NCI-H1048 (cell line): ENCODE measurements around the gene NCOA7.
"Not testable (repeated sequence)": the region's sequence is repeated elsewhere in the genome, so short reads cannot be mapped to it uniquely, and the experiment has no call there.

Experiments
- DNase-seq: peaks from one replicate; lab custom pipeline; 2025; lab: John Stamatoyannopoulos, UW

The NCOA7 gene

GRCh38 chr6:125792680-125793079, 1.9 kb downstream of the NCOA7 start:
- no peak for DNase-seq

- no peak for DNase-seq
These were observed 2.5 kb downstream of the NCOA7 start for GRCh38 chr6:125793280-125793679.

DNA sequence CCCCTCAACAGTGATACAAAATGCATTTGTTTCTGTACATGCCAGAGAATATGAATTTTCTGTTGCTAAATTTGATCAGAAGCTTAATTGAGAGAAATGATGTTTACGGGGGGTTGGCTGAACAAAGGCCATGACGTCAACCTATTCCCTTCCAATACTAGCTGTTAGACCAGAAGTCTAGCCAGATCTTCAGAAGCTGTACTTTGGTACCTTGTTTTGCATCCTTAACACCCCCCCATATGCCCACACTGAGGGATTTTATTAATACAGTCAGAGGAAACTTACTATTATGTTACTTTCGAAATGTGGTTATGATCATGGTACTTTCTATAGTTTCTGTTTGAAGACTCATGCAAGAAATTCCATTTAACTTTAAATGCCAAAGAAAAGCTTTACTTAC, 3.1 kb downstream of the NCOA7 start:
- DNase-seq: no peak

DNA sequence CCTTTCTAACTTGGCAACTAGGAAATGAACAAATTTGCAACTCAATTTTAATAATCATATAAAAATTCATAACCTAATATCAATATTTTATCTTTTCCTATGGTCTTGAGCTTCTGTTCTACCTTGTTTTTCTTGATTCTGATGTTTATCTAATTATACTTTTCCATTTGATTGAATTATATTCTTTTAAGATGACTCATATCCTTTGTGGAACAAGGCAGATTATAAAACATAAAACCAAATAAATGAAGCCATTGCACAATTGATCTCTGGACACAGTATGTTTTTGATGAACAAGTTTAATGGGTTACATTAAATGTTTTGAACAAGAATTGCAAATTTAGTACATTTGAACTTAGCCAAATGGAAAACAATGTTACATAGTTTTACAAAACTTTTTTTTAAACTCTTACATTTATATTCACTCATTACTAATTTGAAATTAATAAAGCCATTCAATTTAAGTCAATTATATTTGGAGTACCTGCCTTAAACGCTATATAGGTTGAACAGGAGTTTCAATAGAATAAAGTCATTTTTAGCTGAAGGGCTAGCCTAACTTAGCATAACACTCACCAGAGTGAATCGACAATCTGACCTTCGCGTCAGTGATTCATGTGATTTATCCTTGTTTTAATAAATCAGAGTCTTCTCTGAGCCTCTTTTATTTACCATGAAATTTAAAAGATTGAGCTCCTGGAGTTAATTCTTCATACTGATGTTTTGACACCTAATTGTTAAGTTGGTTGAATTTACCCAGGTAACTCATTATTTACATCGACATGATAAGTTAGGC, 3.8 kb downstream of the NCOA7 start:
- DNase-seq: no peak

DNA sequence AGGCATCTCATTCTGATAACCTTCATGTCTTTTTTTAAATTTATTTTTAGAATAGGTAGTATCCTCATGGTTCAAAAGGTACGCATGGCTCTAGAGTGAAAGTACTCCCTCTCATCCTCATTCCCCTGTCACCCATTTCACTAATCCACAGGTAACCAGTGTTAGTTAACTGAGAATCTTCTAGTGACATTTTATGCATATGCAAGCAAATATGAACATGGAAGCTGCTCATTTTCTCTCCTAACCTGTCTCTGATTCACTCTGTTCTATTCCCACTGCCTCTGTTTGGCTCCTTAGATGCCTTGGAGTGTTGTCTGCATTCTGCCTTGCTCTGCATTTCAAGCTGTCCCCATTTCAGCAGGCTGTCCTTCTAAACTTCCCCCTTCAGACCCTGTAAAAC, 4.5 kb downstream of the NCOA7 start:
- no peak for DNase-seq

GRCh38 chr6:125797120-125797885, 6.5 kb downstream of the NCOA7 start:
- DNase-seq: no peak

DNA sequence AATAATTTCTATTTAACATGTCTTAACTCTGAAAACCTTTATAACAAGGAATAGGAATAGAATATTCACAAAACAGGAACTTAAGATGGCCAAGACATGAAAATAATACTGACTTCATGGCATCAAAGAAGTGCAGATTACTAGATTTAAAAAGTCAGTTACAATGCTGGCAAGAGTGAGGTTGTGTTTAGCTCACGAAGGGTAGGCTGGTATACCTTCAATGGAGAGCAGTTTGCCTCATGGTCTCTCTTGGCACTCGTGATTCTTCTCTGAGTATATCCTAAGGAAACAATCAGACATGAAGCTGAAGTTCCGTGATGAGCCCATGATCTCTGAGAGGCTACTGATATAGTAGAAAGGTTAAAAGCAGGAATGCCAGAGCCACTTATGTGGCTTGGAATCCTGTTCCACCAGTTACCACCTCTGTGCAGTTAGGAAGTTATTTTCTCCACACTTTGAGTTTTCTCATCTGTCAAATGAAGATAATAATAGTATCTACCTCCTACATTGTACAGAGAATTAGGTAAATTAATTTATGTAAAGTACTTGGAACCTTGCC, 7.2 kb downstream of the NCOA7 start:
- DNase-seq: no peak

DNA sequence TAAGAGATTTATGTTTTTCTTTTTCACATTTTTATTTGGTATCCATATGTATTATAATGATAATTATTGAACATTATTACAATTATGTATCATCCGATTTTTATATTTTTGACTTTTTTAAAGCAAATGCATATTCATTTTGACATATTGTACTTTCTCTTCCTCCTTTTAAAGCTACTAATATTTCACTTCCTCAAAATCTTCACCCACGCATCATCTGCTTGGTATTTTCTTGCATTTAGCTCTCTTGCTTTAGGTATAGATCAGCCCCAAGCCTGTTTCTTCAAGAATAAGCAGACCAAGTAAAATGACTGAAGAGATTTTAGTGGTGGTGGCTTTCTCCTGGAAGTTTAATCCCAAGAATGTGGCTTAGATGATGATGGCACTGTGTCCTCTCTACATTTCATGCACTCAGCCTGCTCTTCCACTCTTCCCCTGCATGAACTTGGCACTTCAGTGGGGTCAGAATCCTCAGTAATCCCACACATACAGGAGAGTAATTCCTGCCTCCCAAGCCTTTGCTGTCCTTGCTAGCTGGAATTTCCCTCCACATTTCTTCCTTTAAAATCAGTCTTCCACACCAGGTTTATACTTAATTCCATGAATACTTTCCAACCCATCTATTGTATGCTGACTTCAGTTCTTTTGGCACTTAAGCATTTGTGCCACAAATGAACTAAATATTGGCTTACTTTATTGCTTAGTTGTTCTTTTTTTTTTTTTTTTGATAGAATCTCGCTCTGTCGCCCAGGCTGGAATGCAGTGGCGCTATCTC, 8.2 kb downstream of the NCOA7 start:
- no peak for DNase-seq

DNA sequence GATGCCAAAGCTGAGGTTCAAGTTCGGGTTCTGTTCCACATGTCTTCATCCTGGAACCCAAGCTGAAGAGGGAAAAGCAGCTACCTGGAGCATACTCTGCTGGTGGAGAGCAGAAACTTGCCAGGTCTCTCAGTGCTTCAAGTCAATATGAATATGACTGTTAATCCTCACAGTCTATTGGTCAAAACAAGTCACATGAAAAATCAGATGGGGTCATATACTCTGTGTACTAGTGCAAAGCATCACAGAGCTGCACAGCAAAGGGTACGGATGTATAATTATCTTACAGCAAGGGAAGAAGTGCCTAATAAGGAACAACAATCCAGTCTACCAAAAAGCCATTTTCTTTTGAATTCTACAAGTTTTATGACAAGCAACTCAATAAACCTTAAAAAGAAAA, 11.6 kb downstream of the NCOA7 start:
- no peak for DNase-seq

- DNase-seq: no peak
These were observed 12.2 kb downstream of the NCOA7 start for GRCh38 chr6:125802943-125803377.

DNA sequence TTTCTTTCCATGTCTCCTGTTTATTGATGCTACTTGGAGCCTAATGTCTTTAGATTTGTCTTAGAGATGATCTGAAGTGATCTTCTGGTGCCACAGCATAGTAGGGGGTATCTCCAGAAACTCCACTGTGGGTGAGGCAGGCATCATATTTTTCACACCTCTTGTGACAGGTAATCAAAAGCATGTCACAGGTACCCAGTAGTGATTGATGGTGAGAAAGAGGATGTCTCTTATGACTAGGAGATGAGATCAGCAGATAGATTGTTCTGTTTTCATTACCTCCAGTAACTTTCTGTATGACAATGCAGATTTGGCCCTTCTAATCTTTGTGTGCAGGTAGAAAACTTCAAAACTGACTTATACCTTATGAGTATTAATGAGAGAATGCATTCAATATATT, 13.5 kb downstream of the NCOA7 start:
- DNase-seq: no peak

DNA sequence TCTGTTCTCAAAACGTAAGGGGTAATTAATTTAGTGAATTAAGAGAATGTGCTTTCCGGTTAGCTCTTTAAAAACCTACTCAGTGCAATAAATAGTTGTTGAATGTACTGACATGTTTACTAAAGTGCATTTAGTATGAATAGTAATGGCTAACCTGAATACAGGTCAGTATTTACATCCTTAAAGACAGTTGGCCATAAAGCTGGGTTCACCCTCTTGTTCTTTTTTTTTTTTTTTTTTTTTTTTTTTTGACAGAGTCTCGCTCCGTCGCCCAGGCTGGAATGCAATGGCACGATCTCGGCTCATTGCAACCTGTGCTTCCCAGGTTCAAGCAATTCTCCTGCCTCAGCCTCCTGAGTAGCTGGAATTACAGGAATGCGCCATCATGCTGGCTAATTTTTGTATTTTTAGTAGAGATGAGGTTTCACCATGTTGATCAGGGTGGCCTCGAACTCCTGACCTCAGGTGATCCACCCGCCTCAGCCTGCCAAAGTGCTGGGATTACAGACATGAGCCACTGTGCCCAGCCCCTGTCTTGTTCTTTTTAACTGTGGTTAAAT, 14.2 kb downstream of the NCOA7 start:
- not testable (repeated sequence) for DNase-seq

GRCh38 chr6:125806813-125807212, 16.1 kb downstream of the NCOA7 start:
- no peak for DNase-seq

- DNase-seq: no peak
These were observed 16.5 kb downstream of the NCOA7 start for GRCh38 chr6:125807293-125807692.

GRCh38 chr6:125808060-125808459, 17.3 kb downstream of the NCOA7 start:
- no peak for DNase-seq

- no peak for DNase-seq
These were observed 17.8 kb downstream of the NCOA7 start for GRCh38 chr6:125808591-125808990.

- no peak for DNase-seq
These were observed 18.9 kb downstream of the NCOA7 start for GRCh38 chr6:125809570-125810170.

DNA sequence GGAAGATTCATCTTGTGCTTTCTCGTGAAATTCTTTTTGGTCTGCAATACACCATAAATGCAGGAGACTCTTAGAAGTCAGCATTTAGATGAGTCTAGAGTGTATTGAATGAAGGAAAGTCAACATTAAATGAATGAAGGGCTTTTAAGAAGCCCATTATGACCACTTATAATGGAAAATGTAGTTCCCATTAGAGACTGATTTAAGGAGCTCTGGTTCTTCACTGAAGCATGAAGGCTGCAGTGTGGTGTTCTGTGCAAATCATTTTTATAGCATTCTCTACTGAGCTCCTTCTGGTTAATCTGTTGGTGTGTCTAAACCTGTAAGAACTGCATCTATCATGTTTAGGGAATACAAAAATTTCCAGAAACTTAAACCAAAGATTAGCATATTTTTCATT, 19.7 kb downstream of the NCOA7 start:
- no peak for DNase-seq

DNA sequence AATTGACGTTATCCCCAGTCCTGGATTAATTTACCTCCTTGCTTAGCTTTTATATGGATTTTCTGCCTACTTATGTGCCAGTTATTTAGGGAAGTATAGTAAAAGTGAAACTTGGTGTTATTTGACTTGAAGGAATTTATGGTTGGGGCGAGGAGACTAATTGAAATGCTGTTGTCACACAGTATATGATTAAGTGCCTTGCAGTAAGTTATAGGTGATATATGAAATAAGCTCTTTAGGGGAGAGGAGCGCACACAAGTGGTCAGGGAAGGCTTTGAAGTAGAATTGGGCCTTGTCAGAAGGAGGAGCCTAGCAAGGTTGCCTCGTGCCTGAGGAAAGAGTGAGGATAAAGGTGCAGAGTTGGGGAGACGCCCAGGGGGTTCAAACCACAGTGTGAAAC, 20.5 kb downstream of the NCOA7 start:
- DNase-seq: no peak

DNA sequence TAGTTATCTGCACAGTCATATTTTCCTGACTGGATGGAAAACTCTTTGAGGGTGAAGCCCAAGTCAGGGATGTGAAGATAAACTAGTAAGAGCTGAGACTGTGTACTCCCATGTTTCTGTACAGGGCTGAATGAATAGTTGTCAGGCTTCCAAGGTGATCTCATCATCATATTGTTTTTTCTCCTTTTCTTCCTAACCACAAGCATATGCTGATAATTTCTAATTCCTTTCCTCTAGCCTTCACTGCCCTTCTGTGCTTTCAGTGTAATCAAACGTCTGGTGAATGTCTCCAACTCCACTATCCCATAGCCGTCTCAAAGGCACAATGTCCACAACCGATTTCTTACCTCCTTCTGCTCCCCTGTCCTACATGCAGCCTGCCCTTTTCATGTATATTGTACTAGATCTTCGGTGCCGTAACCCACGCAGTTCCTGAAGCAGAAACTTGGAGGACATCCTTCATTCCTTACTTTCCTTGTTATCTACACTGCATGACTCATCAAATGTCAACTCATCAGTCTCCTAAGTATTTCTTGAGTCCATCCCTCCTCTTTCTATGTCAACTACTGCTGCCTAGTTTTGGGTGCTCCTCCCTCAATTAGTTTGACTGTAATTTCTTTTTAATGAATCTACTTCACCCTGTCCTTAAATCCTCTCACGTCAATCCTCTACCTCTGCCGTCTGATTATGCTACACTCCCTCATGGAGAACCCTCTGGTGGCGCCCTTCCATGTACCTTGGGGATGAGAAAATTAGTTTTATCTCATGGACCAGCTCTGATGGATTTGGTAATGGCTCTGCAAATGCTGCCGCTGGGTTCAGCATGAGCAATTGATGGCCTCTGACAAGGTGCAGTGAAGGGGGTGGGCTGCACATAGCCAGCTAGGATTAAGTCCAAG, 21.9 kb downstream of the NCOA7 start:
- no peak for DNase-seq

GRCh38 chr6:125814481-125814880, 23.7 kb downstream of the NCOA7 start:
- no peak for DNase-seq
